Head of caudate nucleus (tissue), 42 donors: ENCODE data around the gene PTPN23.
A peak's percentile ranks its signal among the peaks of the same experiment; 100 is the strongest.
"Not testable (repeated sequence)": the region's sequence is repeated elsewhere in the genome, so short reads cannot be mapped to it uniquely, and the experiment has no call there.

ENCODE experiments used
- DNase-seq, 42 donors: peaks; one replicate each; pipeline versions ENCODE4 v3.0.0 to v3.0.0-alpha.2; 2020 to 2021; ENCODE audit warnings: mixed read lengths in 7 of 42
- intact Hi-C: fragments of 100-400 bp; cut with DNase I; formaldehyde crosslinking; loops from one replicate; pipeline ENCODE4 v1.15.0; 2022

PTPN23 gene, protein sequence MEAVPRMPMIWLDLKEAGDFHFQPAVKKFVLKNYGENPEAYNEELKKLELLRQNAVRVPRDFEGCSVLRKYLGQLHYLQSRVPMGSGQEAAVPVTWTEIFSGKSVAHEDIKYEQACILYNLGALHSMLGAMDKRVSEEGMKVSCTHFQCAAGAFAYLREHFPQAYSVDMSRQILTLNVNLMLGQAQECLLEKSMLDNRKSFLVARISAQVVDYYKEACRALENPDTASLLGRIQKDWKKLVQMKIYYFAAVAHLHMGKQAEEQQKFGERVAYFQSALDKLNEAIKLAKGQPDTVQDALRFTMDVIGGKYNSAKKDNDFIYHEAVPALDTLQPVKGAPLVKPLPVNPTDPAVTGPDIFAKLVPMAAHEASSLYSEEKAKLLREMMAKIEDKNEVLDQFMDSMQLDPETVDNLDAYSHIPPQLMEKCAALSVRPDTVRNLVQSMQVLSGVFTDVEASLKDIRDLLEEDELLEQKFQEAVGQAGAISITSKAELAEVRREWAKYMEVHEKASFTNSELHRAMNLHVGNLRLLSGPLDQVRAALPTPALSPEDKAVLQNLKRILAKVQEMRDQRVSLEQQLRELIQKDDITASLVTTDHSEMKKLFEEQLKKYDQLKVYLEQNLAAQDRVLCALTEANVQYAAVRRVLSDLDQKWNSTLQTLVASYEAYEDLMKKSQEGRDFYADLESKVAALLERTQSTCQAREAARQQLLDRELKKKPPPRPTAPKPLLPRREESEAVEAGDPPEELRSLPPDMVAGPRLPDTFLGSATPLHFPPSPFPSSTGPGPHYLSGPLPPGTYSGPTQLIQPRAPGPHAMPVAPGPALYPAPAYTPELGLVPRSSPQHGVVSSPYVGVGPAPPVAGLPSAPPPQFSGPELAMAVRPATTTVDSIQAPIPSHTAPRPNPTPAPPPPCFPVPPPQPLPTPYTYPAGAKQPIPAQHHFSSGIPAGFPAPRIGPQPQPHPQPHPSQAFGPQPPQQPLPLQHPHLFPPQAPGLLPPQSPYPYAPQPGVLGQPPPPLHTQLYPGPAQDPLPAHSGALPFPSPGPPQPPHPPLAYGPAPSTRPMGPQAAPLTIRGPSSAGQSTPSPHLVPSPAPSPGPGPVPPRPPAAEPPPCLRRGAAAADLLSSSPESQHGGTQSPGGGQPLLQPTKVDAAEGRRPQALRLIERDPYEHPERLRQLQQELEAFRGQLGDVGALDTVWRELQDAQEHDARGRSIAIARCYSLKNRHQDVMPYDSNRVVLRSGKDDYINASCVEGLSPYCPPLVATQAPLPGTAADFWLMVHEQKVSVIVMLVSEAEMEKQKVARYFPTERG (N-terminal part only)

DNA sequence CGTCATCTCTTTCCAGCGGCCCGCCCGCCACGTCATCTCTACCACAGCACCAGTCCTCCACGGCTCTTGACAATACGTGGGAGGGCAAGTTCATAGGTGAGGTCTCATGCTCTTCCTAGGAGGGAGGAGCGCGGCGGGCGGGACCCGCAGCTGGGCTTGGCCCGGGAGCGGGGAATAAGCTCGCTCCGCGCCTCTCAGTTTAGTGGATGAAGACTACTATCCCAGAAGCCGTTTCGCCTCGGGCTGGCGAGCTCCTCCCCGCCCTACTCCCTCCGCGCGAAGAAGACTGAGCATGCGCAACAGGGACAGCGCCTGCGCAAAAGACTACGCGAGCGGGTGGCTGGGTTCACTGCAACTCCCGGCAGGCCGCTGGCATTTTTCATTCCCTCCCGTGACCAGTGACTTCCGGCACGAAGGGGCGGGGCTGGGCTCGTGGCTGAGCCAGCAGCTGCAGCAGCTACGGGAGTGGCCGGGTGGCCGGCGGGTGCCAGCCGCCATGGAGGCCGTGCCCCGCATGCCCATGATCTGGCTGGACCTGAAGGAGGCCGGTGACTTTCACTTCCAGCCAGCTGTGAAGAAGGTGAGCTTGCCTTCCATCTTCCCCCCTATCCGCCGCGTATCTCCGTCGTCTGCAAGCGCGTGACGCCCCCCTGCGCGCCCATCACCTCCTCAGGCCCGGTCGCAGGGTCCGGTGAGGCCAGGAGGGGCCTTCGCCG is at the start of gene PTPN23:
Gene PTPN23, plus strand, starts transcription at position 421 of the 716 bp plus-strand sequence. Its CDS starts 76 bp downstream, at position 497.
- intact Hi-C loops, result loop anchor here (5.0 to 10.0 kb wide), 3 partner anchors 96 to 218 kb away; partner anchors contain the start of genes KIF9, KLHL18, SCAP and SETD2
- peak; percentile 93 to 100 (median 98) for DNase-seq

DNA sequence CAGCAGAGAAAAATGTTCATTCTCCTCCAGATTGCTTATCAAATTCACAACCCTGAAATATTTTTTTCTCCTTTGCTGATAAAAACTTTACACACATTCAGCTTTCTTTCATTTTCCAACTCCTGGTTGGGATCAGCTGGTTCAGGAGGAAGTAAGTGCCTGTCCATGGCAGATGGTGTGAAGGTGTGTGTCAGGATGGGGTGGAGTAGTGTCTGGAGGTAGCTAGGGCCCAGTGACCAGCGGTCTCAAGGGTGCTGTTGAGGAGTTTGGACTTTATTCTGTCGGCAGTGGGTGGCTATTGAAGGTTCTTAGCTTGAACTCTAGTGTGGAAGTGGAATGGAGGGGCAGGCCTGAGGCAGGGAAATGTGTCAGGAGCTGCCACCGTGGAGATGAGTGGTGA is 46.9 kb upstream of the PTPN23 start:
- intact Hi-C loops, result no loop called here

DNA sequence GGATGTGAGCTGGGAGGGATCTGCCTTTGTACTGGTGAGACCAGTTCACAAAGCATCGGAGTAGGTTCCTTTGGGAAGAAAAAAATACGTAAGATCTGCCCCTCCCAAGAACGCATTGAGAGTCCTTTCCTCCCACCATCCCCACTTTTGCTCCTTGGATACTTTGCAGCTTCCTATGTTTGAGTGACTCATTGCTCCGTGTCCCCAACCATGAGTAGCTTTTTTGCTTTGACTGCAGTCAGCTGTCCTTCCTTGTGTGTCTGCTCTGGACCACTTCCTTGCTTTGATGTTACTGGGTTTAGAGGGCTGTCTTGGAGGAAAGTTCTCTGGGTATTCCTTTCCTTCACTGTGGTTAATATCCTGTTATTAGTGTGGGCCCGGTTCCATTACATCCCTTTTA is 43.2 kb upstream of the PTPN23 start:
- DNase-seq, result peak in 13 of 42 donors; percentile 3 to 66 (median 21)
- intact Hi-C loops, result no loop called here

More for the DNA sequence above, 46.9 kb upstream of the PTPN23 start:
- DNase-seq, result no peak

DNA sequence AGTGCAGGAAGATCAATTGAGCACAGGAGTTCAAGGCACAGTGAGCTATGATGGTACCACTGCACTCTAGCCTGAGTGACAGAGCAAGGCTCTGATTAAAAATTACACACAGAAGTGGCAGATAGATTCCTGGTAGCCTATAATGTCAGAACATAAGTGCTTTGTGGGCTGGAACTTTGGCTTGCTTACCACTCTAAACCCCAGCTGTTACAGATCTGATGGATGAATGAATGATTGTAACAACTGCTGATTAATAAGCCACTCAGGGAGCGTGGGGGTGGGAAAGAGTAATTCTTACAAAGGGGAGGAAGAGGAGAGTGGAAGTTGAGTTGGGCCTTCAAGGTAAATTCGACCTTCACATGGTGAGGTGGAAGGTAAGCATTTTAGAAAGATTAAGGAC is 40.9 kb upstream of the PTPN23 start:
- no peak for DNase-seq
- intact Hi-C loops, result no loop called here

DNA sequence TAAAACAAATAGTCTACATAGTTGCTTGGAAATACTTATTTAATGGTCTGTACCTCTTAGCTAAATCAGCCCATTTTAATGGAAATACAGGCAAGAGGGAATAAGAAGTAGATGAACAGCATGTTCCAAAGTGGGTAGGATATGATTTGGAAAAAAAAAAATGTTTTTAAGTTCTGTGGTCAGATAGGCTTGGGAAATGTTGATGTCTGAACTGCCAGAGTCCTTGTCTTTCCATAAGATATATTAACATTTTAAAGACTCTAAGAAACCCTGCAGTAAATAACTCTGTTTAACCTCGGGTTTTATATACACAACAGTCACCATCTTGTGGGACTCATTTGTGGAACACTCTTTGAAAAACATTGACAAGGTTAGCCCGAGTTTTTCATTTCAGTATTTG is 40.0 kb upstream of the PTPN23 start:
- no peak for DNase-seq
- intact Hi-C loops, result no loop called here

DNA sequence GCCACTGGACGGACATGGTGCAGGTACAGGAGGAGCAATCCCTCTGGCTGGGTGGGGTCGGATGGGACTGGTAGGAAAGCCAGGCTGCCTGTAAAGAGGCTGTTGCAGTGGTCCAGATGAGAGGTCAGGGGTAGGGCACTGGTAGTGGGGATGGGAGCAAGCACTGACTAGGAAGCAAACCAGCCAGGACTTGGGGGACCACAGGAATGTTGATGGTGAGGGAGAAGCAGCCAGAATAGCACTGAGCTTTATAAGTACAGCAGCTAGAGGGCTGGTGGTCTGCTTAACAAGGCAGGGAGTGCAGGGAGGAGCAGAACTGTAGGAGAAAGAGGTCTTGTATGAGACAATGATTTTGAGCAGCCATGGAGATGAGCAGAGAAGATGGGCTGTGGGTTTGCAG is 38.7 kb upstream of the PTPN23 start:
- DNase-seq, result no peak
- intact Hi-C loops, result no loop called here

DNA sequence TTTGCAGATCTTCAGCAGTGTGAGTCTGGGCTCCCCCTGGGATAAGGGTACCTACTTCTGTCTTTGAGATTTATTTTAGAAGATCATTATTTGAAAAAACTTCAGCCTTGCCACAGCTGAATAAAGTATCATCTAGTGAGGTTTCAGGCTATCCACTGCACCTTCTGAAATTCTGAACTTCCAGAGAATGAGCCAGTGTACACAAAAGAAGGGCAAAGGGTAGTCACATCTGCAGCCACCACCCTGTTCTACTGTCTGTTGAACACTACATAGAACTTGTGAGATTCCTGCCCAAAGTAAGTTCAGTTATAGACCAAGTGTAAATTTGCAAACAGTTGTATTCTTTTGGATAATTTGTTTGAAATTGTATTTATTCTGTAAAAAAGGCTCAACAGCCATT is 38.0 kb upstream of the PTPN23 start:
- DNase-seq, result no peak
- intact Hi-C loops, result no loop called here

DNA sequence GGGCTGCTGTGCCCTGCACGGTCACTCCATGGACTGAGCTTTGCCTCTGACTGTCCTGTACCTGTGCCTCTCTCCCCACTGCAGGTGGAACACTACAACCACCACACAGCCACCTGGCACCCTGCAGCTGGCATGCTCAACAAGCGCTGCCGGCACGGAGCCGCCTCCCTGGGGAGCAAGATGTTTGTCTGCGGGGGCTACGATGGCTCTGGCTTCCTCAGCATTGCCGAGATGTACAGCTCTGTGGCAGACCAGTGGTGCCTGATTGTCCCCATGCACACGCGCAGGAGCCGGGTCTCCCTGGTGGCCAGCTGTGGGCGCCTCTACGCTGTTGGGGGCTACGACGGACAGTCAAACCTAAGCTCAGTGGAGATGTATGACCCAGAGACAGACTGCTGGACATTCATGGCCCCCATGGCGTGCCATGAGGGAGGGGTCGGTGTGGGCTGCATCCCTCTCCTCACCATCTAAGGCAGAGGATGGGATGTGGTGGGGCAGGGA is 37.3 kb upstream of the PTPN23 start:
- intact Hi-C loops, result no loop called here
- DNase-seq, result no peak

DNA sequence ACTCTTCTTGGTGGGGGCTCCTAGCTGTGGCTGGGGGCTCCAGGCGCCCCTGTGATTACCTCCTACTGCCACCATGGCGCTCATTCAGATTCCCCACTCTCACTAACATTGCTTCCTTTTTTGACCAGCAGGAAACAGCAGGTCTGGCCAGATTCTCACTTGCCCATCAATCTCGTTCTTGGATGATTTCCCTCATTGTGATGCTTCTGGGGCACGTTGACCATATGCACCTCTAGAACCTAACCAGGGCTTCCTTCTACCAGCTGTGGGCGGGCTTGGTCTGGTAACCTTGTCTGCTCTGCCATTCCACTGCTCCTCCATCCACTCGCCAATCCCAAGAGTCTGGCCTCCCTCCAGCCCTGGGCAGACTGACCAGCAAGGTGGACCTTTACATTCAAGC is 35.9 kb upstream of the PTPN23 start:
- no peak for DNase-seq
- intact Hi-C loops, result no loop called here

DNA sequence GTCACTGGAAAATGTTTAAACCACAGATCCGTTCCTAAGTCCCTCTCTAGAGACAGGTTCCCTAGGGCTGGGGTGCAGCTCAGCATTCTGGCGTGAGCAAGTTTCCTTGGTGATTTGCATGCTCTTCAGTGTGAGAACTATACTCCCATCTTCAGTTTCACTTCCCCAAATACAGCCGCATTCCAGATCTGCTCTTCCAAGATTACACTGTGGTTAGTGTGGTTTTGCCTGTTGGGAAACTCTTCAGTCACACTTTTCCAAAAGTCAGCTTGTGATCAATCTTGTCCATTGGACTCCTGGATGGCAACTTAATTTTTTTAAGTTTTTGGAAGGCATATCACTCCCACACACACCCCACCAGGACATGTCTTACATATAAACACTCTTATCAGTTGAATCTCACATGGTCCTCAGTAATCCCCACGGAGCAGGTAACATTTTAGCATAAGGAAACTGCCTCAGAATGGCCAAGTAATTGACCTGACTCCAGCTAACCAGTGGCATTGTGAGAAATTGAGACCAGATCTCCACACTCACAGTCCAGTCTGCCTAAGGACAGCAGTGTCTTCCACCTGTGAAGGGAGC is 33.5 kb upstream of the PTPN23 start:
- DNase-seq, result no peak
- intact Hi-C loops, result no loop called here

DNA sequence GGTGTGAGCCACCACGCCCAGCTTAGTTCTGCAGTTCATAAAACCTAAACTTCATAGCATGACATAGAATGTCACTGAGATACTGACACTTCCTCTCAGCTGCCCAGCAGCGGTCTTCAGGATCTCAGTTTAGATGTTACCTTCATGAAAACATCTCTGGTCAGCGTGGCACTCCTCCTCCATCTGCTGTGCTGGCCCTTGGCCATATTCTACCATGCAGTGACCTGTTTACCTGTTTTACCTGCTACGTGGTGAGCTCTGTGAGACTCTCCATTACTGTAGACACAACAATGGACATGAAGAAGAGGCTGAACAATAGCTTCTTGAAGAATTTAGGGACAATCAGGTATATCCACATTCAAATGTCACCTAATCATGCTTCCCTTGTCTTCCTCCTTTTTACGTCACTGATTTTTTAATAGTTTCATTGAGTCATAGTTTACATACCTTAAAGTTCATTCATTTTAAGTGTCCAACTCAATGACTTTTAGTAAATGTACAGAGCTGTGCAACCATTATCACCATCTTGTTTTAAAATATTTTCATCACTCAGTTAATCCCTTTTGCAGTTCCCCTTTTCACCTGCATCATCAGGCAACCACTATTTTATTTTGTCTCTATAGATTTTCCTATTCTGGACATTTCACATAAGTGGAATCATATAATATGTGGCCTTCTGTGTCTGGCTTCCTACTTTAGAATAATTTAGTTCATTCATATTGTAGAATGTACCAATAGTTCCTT is 32.2 kb upstream of the PTPN23 start:
- intact Hi-C loops, result no loop called here
- DNase-seq, result no peak

DNA sequence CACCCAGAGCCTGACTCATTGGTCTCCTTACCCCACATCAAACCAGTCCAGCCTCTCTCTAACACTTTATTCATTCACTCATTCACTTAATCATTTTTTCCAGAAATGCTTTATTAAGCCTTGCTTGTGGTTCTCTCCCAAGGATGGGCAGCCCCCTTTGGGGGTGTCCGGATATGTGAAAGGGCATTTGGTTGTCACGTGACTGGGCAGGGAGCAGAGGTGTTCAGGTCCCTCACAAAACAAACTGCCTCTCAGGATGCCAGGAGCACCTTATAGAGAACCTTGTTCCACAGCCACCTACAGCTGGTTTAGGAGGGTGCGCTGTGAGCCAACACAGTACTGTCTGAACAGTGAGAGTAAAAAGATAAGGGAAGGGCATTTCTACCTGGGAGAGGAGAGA is 25.8 kb upstream of the PTPN23 start:
- no peak for DNase-seq
- intact Hi-C loops, result no loop called here

DNA sequence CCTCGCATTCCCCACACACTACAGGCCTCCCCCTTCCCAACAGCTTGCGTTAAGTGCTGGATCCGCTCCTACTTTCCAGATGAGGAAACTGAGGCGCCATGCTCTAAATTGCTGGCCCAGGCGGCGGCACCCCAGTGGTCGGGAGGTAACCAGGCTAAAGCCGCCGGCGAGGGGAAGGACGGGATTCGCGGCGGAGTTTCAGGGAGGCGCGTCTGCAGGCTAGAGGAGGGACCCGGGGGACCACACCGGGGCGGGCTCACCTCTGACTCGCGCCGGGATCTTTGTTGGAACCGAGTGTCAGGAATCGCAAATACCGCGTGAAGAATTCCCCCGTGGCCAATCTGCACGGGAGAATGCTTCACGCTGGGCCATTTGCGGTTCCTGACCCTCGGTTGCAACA is 24.6 kb upstream of the PTPN23 start:
- intact Hi-C loops, result no loop called here
- DNase-seq, result no peak

DNA sequence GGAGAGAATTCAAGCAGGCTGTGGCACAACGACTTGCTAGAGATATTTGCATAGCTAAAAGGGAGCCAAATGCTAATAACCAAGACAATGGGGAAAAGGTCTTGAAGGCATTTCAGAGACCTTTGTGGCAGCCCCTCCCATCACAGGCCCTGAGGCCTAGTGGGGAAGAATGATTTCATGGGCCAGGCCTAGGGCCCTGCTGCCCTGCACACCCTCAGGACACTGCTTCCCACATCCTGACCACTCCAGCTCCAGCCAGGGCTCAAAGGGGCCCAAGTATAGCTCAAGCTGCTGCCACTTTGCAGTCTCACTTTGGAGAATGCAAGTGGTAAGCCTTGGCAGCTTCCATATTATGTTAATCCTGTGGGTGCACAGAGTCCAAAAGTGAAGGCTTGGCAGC is 21.5 kb upstream of the PTPN23 start:
- intact Hi-C loops, result no loop called here
- no peak for DNase-seq

DNA sequence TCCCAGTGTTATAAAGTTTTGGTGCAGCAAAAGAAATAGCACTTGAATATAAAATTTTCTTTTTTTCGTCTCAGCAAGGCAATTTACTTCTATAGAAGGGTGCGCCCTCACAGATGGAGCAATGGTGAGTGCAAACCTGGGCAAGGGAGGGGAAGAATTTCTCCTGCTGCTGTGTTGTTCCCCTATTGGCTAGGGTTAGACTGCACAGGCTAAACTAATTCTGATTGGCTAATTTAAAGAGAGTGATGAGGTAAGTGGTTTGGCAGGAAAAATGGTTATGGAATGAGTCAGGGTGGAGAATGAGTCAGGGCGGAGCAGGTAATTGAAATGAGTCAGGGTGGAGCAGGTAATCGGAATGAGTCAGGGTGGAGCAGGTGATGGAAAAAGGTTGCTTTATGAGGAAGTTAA is 20.7 kb upstream of the PTPN23 start:
- peak in 9 of 42 donors; percentile 11 to 51 (median 23) for DNase-seq
- intact Hi-C loops, result not testable (repeated sequence)

DNA sequence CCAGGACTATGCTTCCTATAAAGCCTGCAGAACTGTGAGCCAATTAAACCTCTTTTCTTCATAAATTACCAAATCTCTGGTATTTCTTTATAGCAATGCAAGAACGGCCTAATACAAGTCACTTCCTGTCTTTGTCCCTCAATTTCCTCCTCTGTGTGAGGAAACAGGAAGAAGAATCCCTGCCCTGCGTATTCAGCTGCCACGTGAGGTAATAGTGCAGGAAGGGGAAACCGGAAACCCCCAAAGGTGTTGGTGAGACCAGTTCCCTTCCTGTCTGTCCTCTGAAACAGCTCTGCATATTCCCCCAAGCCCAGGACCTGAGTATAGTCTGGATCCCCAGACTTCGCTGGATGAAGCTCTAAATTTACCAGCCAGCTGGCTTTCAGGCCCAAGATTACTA is 18.1 kb upstream of the PTPN23 start:
- no peak for DNase-seq
- intact Hi-C loops, result no loop called here
